T-helper 1 cell treated with Interleukin-12 subunit alpha and Interleukin-12 subunit beta and Interleukin-4 antibody, amounts not matched to agents 30 ng/mL and 1 ng/mL, for 36 hours (primary cell): Measurements from ENCODE around the gene ARHGAP15. TPM values are rescaled to one million over a fixed set of nuclear protein-coding genes. Genes with fewer than 3 reads are reported as not detected.
"Not testable (repeated sequence)": the region's sequence is repeated elsewhere in the genome, so short reads cannot be mapped to it uniquely, and the experiment has no call there.

ENCODE experiments used
- intact Hi-C: fragments of 100-400 bp; cut with micrococcal nuclease; formaldehyde crosslinking; loops from one replicate; pipeline ENCODE4 v1.15.1; 2024
- total RNA-seq: library from RNA; stranded (reverse); gene quantifications from 2 replicates; pipeline ENCODE4 v1.2.3, GENCODE V29; 2022

Gene ARHGAP15
- 178 and 182 TPM in 2 replicates for total RNA-seq

DNA sequence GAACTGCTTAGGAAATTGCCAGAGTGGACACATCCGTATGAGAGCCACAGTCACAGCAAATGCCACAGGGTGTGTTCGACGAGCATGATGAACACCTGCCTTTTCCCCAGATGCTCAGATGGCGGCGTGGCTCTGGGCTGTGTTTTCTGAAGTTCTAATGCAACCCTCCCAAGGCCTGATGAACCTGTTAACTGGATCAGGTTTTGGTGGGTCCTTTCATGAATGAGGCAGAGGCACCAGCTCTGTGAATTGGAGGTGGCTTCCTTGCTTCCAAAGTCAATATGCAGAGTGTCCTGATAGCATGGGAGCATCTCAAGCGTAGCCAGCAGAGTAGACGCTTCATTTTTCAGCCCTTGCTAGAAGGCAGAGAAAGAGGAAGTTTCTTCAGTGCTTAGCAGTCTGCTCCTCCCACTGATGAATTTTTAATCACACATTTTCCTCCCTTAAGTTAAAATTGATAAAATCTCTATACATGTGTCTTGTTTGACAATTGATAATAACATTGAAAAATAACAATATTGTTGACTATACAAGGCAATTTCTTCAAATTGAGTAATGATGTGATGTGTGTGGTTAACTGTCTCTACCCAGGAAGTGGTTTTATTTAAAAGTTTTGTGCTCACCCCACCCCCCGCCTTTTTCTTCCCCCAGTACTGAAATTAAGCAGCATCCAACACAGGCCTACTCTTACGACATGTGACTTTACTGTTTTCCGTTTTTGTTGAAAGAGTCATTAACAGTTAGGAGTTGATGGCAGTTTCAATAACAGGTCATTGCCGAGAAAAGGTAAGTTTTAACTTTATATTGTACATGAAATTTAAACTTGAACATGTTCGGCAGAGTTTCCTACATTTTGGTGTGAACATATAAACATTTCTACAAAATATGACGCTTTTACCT lies at the start of gene ARHGAP15:
Gene ARHGAP15 (plus strand): TSS at position 739 of the 900 bp plus-strand sequence.
- intact Hi-C loops, result loop anchor here (1.0 to 5.0 kb wide), 12 partner anchors 11 to 1388 kb away; a partner anchor contains a TSS

DNA sequence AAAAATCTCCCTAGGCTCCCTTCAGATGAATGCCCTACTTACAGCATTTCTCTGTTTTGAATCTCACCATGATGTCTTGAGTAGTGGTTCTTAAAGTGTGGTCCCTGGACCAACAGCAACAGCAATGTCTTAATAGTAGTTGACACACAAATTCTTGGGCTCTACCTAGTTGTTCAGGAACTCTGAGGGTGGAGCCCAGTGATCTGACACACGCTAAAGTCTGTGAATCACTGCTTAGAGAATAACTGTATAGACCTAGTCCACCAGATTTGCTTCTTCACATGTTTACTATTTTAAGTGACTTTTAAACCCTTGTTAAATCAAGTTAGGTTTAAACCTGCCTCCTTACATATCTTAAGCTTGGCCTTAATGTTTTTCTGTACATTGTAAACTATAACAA lies 47.6 kb upstream of the ARHGAP15 start:
- intact Hi-C loops, result no loop called here

DNA sequence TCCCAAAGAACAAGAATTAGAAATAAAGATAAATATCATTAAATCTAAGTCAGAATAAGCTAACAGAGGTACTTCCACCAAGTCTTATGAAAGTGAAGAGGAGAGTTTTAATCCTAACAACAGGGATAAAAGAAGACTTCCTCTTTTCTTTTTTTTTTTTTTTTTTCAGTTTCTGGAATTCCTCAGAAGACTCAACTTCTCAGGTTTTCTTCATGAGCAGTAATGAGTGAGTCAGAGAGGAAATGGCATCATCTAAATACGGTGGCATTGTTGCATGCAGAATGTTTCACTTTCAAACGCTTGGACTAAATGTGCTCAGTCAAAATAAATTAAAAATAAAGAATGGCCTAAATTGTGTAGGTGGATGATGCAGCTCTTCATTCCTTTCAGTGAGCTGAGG lies 45.6 kb upstream of the ARHGAP15 start:
- intact Hi-C loops, result no loop called here

DNA sequence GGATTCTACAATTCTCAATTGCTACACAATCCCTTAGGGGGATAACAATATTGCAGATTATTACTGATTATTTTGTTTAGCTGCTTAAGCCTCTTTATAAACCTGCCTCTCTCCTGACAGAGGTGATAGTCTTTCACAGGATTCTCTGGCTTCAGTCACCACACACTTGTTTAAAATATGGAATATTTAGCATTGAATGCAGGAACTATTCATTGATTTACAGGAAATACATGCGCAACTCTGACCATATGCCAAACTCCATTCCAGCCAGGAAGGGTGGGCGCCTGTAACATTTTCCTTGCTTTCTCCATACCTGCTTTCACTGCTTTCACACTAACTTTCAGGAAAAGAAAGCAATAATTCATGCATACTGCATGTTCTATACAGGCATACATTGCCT lies 44.8 kb upstream of the ARHGAP15 start:
- intact Hi-C loops, result no loop called here

DNA sequence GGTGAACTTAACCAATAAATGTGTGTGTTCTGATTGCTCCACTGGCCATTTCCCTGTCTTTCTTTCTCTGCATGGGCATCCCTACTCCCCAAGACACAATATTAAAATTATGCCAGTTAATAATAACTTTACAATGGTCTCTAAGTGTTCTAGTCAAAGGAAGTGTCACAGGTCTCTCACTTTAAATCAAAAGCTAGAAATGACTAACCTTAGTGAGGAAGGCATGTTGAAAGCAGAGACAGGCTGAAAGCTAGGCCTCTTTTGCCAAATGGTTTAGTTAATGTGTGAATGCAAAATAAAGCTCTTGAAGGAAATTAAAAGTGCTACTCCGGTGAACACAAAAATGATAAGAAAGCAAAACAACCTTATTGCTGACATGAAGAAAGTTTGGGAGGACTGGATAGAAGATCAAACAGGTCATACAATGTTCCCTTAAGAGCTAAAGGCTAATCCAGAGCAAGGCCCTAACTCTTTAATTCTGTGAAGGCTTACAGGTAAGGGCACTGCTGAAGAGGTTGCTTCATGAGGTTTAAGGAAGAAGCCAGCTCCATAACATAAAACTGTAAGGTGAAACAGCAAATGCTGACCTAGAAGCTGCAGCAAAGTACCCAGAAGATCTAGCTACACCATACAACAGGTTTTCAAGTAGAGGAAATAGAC lies 44.0 kb upstream of the ARHGAP15 start:
- intact Hi-C loops, result no loop called here

DNA sequence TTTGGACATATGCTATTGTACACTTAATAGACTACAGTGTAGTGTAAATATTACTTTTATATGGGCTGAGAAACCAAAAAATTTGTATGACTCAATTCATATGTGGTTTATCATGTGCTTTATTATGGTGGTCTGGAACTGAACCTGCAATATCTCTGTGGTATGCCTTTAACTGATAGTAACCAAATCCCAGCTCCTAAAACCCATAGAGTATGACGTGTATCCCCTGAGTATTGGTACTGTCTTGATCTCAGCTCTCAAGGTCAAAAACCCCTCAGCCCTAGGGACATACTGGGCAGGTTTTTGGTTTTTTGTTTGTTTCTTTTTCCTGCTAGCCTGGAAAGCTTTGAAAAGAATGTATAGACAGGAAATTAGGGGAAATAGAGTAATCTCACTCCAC lies 42.2 kb upstream of the ARHGAP15 start:
- intact Hi-C loops, result no loop called here

DNA sequence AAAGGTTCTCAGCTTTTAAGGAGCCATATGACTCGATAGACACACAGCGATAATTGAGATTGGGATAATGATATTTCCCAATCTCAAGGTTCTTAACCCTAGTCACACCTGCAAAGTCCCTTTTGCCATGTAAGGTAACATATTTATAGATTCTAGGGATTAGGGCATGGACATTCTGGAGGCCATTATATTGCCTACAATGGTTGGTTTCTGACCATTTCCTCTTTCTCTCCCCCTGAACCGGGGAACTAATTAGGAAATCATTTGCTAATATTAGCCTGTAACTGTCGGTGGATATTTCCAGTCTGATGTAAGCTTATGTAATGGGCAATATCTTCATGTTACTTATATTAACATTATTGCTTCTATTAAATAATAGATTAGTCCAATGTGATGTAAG lies 40.8 kb upstream of the ARHGAP15 start:
- intact Hi-C loops, result no loop called here

DNA sequence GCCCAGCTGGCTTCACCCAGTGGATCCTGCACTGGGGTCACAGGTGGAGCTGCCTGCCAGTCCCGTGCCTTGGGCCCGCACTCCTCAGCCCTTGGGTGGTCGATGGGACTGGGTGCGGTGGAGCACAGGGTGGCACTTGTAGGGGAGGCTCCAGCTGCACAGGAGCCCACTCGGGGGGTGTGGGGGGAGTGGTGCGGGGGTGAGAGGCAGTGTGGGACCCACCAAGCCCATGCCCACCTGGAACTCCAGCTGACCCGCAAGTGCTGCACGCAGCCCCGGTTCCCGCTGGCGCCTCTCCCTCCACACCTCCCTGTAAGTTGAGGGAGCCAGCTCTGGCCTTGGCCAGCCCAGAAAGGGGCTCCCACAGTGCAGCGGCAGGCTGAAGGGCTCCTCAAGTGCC lies 39.7 kb upstream of the ARHGAP15 start:
- intact Hi-C loops, result not testable (repeated sequence)

DNA sequence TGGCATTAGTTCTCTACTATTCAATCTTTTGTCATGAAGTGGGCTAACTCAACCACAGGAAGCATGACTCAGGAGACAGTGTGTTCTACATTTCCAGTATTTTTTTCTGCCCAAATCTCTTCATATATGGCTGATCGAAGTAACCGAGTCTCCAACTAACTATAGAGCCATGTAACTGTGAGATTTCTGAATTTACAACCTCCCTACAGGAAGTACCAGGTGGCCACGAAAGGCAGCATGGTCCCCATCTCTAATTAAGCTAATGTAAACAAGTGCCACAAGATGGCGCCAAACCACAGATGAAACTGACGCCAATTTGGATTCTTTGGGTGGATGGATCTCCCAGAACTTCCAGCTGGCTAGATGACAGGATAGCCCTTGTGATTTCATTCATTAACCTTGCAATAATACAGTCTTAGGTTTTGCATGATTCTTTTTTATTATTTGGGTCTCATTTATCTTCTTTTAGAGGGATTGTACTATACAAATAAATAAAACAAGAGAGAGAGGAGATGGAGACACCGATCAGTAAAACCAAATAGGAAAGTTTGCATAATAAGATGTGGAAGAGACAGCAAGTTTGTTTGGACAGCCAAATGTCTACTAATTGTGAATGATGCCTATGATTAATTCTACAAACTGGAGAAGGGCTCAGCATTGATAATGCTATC lies 18.3 kb upstream of the ARHGAP15 start:
- intact Hi-C loops, result loop anchor here (1.0 to 5.0 kb wide), 8 partner anchors 18 to 341 kb away; partner anchors contain the start of gene ARHGAP15

DNA sequence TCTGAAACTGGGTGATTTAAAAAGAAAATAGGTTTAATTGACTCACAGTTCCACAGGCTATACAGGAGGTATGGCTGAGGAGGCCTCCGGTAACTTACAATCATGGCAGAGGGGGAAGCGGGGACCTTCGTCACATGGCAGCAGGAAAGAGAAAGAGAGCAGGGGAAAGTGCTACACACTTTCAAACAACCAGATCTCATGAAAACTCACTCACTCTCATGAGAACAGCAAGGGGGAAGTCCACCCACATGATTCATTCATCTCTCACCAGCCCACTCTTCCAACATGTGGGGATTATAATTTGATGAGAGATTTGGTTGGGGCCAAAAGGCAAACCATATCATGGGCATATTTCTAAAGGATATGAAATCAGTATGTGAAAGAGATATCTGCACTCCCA lies 12.0 kb upstream of the ARHGAP15 start:
- intact Hi-C loops, result no loop called here

DNA sequence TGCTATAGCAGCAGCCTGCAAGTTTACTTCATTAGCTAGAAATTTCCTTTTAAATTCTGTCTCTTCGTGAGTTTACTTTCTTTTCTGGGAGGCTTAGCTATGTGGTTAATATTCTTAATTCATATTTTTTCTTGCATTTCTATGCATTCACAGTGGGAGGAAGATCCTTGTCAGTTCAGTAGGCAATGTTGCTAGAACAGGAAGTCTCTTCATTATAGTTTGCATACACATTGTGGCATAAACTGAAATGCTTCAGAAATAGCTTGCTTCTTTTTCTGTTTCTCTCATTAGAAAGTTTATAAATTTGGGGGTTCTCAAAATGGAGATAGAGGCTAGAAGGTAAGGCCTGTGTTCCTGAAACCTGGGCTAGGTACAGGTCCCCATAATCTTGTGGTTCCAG lies 8.1 kb upstream of the ARHGAP15 start:
- intact Hi-C loops, result no loop called here

DNA sequence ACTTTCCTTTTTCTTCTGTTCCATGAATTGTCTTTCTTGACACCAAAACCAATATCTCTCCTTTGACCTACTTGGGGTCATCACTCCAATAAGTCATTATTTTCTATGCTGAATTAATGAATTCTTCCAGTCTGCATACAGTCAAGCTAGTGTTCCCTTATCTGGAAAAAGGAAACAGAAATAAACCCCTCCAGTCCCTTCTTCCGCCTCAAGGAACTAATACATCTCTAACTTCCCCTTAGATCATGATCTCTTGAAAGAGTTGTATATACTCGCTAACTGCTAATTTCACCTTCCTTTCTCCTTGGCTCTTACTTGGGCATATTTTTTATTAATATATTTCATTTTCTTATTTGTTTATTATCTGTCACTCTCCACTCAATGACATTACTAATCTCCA lies 7.3 kb upstream of the ARHGAP15 start:
- intact Hi-C loops, result no loop called here

DNA sequence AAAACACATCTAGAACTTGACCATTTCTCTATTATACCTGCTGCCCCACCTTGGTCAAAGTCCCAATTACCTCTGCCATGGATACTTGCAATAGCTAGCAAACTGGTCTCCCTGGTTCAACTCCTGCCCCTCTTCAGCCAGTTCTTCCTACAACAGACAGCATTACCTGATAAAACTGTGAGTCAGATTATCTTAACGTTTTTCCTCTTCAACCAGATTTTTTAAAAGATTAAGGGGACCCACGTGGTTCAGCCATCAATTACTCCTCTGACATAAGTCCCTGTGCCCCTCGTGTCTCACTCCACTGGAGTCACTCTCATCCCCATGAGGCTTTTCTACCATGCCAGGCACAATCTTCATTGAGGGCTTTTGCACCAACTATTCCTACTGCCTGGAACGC lies 5.3 kb upstream of the ARHGAP15 start:
- intact Hi-C loops, result no loop called here

DNA sequence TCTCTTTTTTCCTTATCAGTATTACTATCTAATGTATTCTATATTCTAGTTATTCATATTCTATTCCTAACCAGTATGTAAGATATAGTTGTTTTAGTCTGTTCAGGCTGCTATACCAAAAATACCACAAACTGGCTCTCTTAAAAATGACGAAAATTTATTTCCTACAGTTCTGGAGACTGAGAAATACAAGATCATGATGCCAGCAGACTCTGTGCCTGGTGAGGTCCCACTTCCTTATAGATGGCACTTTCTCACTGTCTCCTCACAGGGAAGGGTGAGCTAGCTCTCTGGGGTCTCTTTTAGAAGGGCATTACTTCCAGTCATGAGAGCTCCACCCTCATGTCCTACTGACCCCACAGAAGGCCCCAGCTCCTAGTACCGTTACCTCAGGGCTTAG lies 4.8 kb upstream of the ARHGAP15 start:
- intact Hi-C loops, result no loop called here

DNA sequence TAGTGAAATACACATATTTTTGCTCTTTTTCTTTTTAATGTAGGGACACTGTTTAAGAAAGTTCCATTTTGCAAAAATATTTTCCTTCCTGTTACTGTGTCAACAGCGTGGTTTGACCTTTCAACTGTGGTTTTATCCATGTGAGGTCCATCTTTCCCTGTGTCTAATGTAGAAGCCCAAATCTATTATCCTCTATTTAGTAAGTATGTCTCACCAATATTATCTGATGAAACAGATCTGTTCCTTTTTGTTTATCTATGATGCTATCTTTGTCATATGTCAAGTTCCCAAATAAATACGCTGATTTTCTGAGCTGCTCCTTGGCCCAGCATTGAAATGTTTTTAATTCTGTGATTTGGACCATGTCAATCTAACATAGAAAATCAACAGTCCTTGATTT lies 3.5 kb upstream of the ARHGAP15 start:
- intact Hi-C loops, result loop anchor here (5.0 kb wide), 3 partner anchors 93 to 1392 kb away; no protein-coding TSS in a partner anchor

DNA sequence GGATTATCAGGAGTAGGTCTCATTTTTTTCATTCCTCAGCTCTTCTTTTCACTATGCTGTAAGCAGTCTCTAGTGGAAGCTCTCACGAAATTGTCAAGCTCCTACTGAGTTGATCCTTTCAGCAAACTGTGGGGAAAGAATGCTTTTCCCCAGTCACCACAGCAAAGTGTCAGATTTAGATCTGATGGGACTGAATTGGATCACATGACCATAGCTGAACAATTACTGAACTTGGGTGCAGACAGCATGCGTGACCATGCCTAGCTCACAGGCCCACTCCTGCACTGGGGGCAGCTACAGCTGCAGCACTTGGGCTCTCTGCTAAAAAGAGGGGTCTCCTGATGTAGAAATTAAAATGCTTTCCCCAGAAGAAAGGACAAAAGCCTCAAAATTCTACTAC lies 3.1 kb downstream of the ARHGAP15 start:
- intact Hi-C loops, result no loop called here

DNA sequence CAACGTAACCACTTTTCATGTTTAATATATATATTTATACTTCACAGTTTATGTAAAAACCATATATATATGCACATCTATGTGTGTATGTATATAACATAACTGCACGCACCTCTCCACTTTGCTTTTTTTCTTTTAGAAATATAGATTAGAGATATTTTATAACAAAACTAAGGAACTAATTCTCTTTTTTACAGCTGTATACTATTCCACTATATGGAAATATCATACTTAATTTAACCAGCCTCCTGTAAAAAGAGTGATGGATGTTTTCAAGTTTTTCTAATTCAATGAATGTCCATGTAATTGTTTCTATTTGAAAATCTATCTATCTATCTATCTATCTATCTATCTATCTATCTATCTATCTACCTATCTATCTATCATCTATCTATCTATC lies 4.6 kb downstream of the ARHGAP15 start:
- intact Hi-C loops, result no loop called here

DNA sequence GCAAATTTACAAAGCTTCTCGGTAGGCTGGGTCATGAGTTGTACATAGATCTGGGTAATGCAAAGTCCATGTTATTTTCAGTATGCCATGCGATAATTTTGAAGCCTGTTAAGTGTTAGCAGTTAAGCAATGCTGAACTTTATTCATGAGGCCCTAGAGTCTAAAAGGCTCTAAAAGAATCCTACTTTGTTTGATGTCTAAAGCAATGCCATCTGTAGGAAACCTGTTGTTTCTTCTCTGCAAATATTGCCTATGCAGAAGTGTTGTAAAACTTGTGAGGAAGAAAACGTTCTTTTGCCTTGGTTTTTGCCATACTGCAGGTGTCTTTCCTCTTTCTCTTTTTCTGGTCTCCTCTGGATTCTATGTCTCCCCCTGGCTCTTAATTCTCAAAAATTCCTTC lies 9.1 kb downstream of the ARHGAP15 start:
- intact Hi-C loops, result no loop called here

DNA sequence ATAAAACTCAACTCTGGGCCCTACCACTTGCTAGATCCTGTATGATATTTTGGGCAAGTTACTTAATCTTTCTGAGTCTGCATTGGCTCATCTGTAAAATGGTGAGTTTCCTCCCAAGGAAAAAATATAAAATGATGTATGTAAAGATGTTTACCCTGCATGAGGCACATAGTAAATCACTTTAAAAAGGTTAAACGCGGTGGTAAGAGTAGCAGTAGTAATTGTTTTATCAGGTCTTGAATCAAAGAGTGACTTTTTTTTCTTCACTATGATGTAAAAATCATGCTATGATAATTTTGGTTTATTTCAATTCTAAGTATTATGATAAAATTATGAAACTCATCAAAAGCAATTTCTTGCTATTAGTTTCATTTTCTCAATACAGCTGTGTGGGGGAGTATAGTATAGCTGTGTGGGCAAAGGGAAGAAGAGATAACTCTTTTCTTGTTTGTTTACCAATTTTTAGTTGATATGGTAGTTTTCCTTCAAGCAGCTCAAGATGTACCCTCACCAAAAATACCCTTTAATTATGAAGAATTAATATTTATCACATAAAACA lies 10.7 kb downstream of the ARHGAP15 start:
- intact Hi-C loops, result loop anchor here (1.0 kb wide), 2 partner anchors 8 to 11 kb away; partner anchors contain the start of gene ARHGAP15

DNA sequence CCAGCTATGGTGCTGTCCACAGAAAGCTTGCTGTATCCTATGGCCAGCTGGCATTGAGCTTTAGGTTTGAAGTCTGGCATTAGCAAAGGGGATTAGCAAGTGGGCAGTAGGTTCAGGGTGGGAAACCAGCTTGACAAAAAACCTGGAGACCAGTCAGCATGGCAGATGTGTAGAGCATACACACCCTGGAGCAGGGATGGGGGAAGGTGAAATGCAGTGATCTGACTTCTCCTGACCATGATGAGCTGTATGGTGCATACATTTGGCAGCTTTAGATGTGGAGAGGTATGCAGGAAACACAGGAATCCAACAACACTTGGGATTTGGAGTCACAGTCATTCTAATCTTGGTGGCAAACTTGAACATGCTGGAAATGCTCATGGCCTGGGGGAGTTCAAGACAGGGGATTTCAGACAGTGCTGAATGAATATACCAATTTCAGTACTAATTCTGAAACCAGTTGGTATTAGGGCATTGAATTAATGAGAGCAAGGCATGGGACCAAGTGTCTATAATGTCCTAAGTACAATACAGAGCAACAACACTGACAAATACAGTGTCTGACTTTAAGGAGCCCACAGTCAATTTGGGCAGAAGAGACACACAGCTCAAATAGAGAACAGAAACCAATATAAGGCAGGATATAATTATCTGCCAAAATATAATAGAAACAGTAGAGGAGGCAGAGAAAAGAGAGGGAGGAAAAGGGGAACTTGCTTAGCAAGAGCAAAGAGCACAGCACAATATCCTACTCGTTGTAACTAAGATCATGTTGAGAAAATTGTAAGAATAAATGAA lies 11.8 kb downstream of the ARHGAP15 start:
- intact Hi-C loops, result loop anchor here (1.0 kb wide), 2 partner anchors 7 to 12 kb away; partner anchors contain the start of gene ARHGAP15

DNA sequence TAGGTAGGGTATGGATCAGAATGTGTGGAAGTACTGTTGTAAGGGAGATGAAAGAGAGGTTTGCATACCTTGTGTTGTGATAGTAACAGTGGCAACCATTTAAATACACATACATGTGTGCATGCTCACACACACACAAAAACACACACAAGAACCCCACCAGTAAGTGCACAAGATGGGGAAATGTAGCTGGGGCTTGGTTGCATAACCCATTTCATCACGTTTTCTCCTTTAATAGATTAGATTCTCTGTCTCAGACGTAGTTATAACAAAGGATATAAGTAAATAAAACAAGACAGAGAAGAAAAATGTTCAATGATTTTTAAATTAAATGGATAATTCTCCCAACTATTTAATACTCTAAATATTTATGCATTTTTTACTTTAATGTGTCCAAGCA lies 13.4 kb downstream of the ARHGAP15 start:
- intact Hi-C loops, result no loop called here
